HCT116 (cell line): ENCODE measurements around the gene CREBL2. TPM values are rescaled to one million over a fixed set of nuclear protein-coding genes. Genes with fewer than 3 reads are reported as not detected.

Experiments
- ATAC-seq: fragments of 200-7000 bp; cut with Tn5 transposase; 2 replicates; pipeline ENCODE4 v1.9.1; 2020; ENCODE audit warnings: mild to moderate bottlenecking, moderate library complexity
- BruUV-seq: library from RNA; stranded (reverse); fragments of 400-500 nt; replicated peaks from 2 replicates; lab custom pipeline; 2021; lab: Mats Ljungman, UMichigan
- CTCF ChIA-PET: fragments of 300-600 bp; sonication (Branson Sonifier 250); formaldehyde crosslinking; loops from one replicate; lab custom pipeline; 2021; ENCODE audit warnings: antibody characterized with exemption; lab: Charles Lee
- POLR2A ChIA-PET: fragments of 300-600, 350-600 bp; sonication (Branson Sonifier 250); formaldehyde crosslinking; loops from one replicate; lab custom pipeline; 2021; ENCODE audit warnings: antibody characterized with exemption; lab: Charles Lee
- RAD21 ChIA-PET, 2 experiments: fragments of 300-600 bp; sonication (Branson Sonifier 250); formaldehyde crosslinking; loops; one replicate each; lab custom pipeline; 2023; ENCODE audit warnings: low total read pairs in 2 of 2; ENCODE audit not compliant: uncharacterized antibody in 2 of 2, unreplicated experiment in 2 of 2, low non-redundant PET in 1 of 2; lab: Charles Lee
- DNase-seq: peaks from one replicate; pipeline ENCODE4 v3.0.0-alpha.2; 2010; ENCODE audit warnings: low read depth, low spot score
- H2AFZ ChIP-seq: fragments of 200-600 bp; shearing (Covaris generic), sonication (generic); 2 replicates; pipeline ENCODE4 v1.6.1; 2017; ENCODE audit warnings: low read depth, mixed run types, mixed read lengths, antibody characterized with exemption, low read length; ENCODE audit not compliant: poor library complexity, severe bottlenecking
- H3K27ac ChIP-seq: 2 replicates; pipeline ENCODE4 v1.5.1; 2012; ENCODE audit warnings: low read depth, low read length
- H3K27me3 ChIP-seq: fragments of 200-600 bp; sonication (generic); 2 replicates; pipeline ENCODE4 v1.6.1; 2016; ENCODE audit warnings: mixed run types, low read length, mixed read lengths; ENCODE audit not compliant: insufficient read depth
- H3K36me3 ChIP-seq, 2 experiments: fragments of 200-500 bp in 1 of 2; fragments of 200-600 bp in 1 of 2; sonication (Bioruptor generic) in 1 of 2; sonication (generic) in 1 of 2; 2 replicates each; pipeline versions ENCODE4 v1.5.1 to v1.6.1; 2014 to 2016; ENCODE audit warnings: low read length in 2 of 2, inconsistent platforms in 1 of 2, mixed read lengths in 1 of 2, mixed run types in 1 of 2; ENCODE audit not compliant: insufficient read depth in 2 of 2, control insufficient read depth in 1 of 2
- H3K4me1 ChIP-seq, 2 experiments: fragments of 200-600 bp in 1 of 2; sonication (generic) in 1 of 2; 2 replicates each; pipeline versions ENCODE4 v1.5.1 to v1.6.1; 2012 to 2017; ENCODE audit warnings: low read length in 2 of 2, inconsistent platforms in 1 of 2, mild to moderate bottlenecking in 1 of 2, mixed read lengths in 1 of 2, mixed run types in 1 of 2, moderate library complexity in 1 of 2; ENCODE audit not compliant: insufficient read depth in 2 of 2, control insufficient read depth in 1 of 2
- H3K4me2 ChIP-seq: fragments of 200-600 bp; sonication (generic); 2 replicates; pipeline ENCODE4 v1.6.1; 2017; ENCODE audit warnings: mixed run types, low read length, mixed read lengths
- H3K4me3 ChIP-seq, 2 experiments: fragments of 200-600 bp in 1 of 2; sonication (generic) in 1 of 2; replicated peaks in 1 of 2; 2 replicates each; pipeline ENCODE4 v1.5.1; 2011 to 2016; ENCODE audit warnings: low read length in 2 of 2, control low read depth in 1 of 2, low read depth in 1 of 2, mild to moderate bottlenecking in 1 of 2, mixed read lengths in 1 of 2, mixed run types in 1 of 2
- H3K79me2 ChIP-seq: fragments of 200-600 bp; sonication (generic); 2 replicates; pipeline ENCODE4 v1.6.1; 2017; ENCODE audit warnings: mild to moderate bottlenecking, mixed run types, low read length, moderate library complexity, mixed read lengths; ENCODE audit not compliant: insufficient read depth
- H3K9ac ChIP-seq: fragments of 200-600 bp; sonication (generic); 2 replicates; pipeline ENCODE4 v1.6.1; 2016; ENCODE audit warnings: low read length, mixed read lengths
- H3K9me2 ChIP-seq: fragments of 200-600 bp; sonication (generic), shearing (Covaris generic); 2 replicates; pipeline ENCODE4 v1.6.1; 2017; ENCODE audit warnings: mixed run types, mild to moderate bottlenecking, moderate library complexity; ENCODE audit not compliant: insufficient read depth
- H3K9me3 ChIP-seq, 2 experiments: fragments of 200-500 bp in 1 of 2; fragments of 200-600 bp in 1 of 2; sonication (Bioruptor generic) in 1 of 2; sonication (generic) in 1 of 2; 2 replicates each; pipeline ENCODE4 v1.6.1; 2014 to 2017; ENCODE audit warnings: low read length in 2 of 2, mixed read lengths in 2 of 2, inconsistent platforms in 1 of 2, low read depth in 1 of 2, mild to moderate bottlenecking in 1 of 2, mixed run types in 1 of 2, moderate library complexity in 1 of 2; ENCODE audit not compliant: control insufficient read depth in 1 of 2, insufficient read depth in 1 of 2
- H4K20me1 ChIP-seq: fragments of 200-600 bp; sonication (generic), shearing (Covaris generic); 2 replicates; pipeline ENCODE4 v1.6.1; 2017; ENCODE audit warnings: mixed run types, mild to moderate bottlenecking, moderate library complexity; ENCODE audit not compliant: insufficient read depth
- ELF1 ChIP-seq: IDR thresholded peaks from 2 replicates; pipeline ENCODE4 v1.6.1; 2012; ENCODE audit warnings: low read depth, borderline replicate concordance
- FOSL1 ChIP-seq: IDR thresholded peaks from 2 replicates; pipeline ENCODE4 v1.6.1; 2012; ENCODE audit warnings: low read depth
- POLR2AphosphoS5 ChIP-seq: IDR thresholded peaks from 2 replicates; pipeline ENCODE4 v1.6.1; 2011; ENCODE audit warnings: mild to moderate bottlenecking, low read depth, low read length, moderate library complexity
- SIN3A ChIP-seq: IDR thresholded peaks from 2 replicates; pipeline ENCODE4 v1.6.1; 2012; ENCODE audit warnings: low read depth
- SP1 ChIP-seq: IDR thresholded peaks from 2 replicates; pipeline ENCODE4 v1.6.1; 2012; ENCODE audit warnings: low read depth
- SRF ChIP-seq: IDR thresholded peaks from 2 replicates; pipeline ENCODE4 v1.6.1; 2012; ENCODE audit warnings: low read depth
- YY1 ChIP-seq: IDR thresholded peaks from 2 replicates; pipeline ENCODE4 v1.6.1; 2011; ENCODE audit warnings: low read length, low read depth, moderate library complexity, mild to moderate bottlenecking; ENCODE audit not compliant: insufficient replicate concordance; ENCODE audit errors: extremely low read depth
- ZNF274 ChIP-seq: fragments of 200-500 bp; sonication (Bioruptor generic); IDR thresholded peaks from 2 replicates; pipeline ENCODE4 v1.6.1; 2014; ENCODE audit warnings: mild to moderate bottlenecking, low read depth, low read length, inconsistent platforms
- intact Hi-C: fragments of 100-400 bp; cut with micrococcal nuclease; formaldehyde crosslinking; loops from 2 replicates; pipeline ENCODE4 v1.10.0; 2022
- total RNA-seq: library from RNA; stranded (reverse); gene quantifications from one replicate; pipeline ENCODE4 v1.2.1, GENCODE V29; 2021; ENCODE audit not compliant: unreplicated experiment

The CREBL2 gene
- total RNA-seq, 1 experiment from 2014 or later, result 11.3 TPM

DNA sequence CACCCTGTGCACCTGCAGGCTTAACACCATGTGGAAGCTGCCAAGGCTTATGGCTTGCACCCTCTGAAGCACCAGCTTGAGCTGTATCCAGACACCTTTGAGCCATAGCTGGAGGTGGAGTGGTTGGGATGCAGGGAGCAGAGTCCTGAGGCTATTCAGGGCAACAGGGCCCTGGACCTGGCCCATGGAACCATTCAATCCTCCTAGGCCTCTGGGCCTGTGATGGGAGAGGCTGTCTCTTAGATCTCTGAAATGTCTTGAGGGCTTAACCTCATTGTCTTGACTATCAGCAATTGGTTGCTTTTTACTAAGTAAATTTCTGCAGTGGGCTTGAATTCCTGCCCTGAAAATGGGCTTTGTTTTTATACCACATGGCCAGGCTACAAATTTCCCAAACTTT lies 36.6 kb downstream of the CREBL2 start:
- Histone ChIP-seq H2AFZ (no peak overlapping the region), H3K4me1 (no peaks in the 10 kb centered on the region), H3K9me2 (no peaks in the 10 kb centered on the region), H3K27me3 (no peaks in the 10 kb centered on the region), H3K79me2 (no peaks in the 10 kb centered on the region), H3K36me3 (no peaks in the 10 kb centered on the region), H3K9ac (no peak overlapping the region), H4K20me1 (no peaks in the 10 kb centered on the region), H3K4me3 (no peak overlapping the region), H3K9me3 (peaks cover 8 to 21% of the 10 kb centered on the region in 2 experiments; a peak in 3 of 4 replicates), H3K4me2 (no peak overlapping the region), H3K27ac (no peak overlapping the region)
- intact Hi-C loops, result no loop called here
- no peak for ATAC-seq
- RAD21 ChIA-PET, result no interaction called here
- BruUV-seq, result no TSS peak
- POLR2A ChIA-PET, result no interaction called here
- TF ChIP-seq ELF1 (no peak), POLR2AphosphoS5 (no peak), ZNF274 (no peak), SIN3A (no peak), YY1 (no peak), FOSL1 (no peak), SRF (no peak)
- no peak for DNase-seq
- CTCF ChIA-PET, result no interaction called here

DNA sequence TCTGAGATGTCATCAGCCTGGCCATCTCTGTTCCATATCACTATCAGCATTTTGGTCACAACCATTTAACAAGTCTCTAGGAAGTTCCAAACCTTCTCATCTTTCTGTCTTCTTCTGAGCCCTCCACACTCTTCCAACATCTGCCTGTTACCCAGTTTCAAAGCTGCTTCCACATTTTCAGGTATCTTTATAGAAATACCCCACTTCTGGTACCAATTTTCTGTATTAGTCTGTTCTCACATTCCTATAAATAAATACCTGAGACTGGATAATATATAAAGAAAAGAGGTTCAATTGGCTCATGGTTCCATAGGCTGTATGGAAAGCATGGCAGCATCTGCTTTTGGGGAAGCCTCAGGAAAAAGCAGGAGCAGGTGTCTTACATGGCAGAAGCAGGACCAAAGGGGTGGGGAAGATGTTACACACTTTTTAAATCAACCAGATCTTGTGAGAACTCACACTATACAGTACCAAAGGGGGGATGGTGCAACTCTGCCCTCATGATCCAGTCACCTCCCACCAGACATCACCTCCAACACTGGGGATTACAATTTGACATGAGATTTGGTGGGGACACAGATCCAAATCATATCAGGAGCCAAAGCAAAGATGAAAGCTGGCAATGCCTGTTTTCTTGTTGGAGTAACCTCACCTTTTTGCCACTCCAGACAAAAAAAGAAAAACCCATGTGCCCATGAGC lies 37.4 kb downstream of the CREBL2 start:
- H3K4me3 ChIP-seq, result no peak overlapping the region
- no peaks in the 10 kb centered on the region for H3K36me3 ChIP-seq
- no peak for DNase-seq
- ChIA-PET CTCF (no interaction called here), RAD21 (no interaction called here), POLR2A (no interaction called here)
- intact Hi-C loops, result no loop called here
- no peak overlapping the region for H2AFZ ChIP-seq
- H4K20me1 ChIP-seq, result no peaks in the 10 kb centered on the region
- H3K27ac ChIP-seq, result no peak overlapping the region
- no TSS peak for BruUV-seq
- H3K9ac ChIP-seq, result no peak overlapping the region
- no peaks in the 10 kb centered on the region for H3K4me1 ChIP-seq
- no peaks in the 10 kb centered on the region for H3K27me3 ChIP-seq
- H3K79me2 ChIP-seq, result no peaks in the 10 kb centered on the region
- TF ChIP-seq ZNF274 (peak; percentile 26; the same call in 1 of the 2 replicates), SP1 (no peak)
- H3K9me2 ChIP-seq, result no peaks in the 10 kb centered on the region
- H3K9me3 ChIP-seq, result peaks cover 8 to 21% of the 10 kb centered on the region in 2 experiments; a peak in 3 of 4 replicates
- no peak overlapping the region for H3K4me2 ChIP-seq
- no peak for ATAC-seq
